ENCODE results near the gene CEMIP. TPM values are rescaled to one million over a fixed set of nuclear protein-coding genes. Genes with fewer than 3 reads are reported as not detected.

CEMIP gene
- polyA plus RNA-seq, 1 of the 3 experiments (the other 2 are of a cell fraction) = 27.8 TPM

DNA sequence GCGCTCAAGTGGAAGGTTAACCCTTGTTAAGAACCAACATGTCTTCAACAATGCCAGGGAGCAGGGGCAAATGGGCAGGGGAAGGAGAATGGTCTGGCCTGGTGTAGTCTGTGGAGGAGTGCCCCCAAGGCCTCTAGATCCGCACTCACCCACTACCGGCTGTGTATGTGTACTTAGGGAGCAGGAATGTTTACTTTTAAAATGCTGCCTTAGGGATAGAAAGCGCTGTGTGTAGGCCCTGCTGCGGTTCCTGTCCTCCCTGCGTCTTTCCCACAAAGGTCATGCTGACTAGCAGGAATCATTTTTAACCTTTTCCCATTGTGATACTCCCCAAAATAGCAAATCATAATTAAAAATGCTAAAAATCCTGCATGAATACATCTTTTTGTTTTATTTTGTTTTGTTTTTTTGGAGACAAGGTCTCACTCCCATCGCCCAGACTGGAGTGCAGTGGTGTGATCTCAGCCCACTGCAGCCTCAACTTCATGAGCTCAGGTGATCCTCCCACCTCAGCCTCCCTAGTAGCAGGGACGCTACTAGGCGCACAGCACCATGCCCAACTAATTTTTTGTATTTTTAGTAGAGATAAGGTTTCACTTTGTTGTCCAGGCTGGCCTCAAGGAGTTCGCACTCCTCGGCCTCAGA is 35.9 kb upstream of the CEMIP start (continued):
- TF ChIP-seq, protein P1, sequence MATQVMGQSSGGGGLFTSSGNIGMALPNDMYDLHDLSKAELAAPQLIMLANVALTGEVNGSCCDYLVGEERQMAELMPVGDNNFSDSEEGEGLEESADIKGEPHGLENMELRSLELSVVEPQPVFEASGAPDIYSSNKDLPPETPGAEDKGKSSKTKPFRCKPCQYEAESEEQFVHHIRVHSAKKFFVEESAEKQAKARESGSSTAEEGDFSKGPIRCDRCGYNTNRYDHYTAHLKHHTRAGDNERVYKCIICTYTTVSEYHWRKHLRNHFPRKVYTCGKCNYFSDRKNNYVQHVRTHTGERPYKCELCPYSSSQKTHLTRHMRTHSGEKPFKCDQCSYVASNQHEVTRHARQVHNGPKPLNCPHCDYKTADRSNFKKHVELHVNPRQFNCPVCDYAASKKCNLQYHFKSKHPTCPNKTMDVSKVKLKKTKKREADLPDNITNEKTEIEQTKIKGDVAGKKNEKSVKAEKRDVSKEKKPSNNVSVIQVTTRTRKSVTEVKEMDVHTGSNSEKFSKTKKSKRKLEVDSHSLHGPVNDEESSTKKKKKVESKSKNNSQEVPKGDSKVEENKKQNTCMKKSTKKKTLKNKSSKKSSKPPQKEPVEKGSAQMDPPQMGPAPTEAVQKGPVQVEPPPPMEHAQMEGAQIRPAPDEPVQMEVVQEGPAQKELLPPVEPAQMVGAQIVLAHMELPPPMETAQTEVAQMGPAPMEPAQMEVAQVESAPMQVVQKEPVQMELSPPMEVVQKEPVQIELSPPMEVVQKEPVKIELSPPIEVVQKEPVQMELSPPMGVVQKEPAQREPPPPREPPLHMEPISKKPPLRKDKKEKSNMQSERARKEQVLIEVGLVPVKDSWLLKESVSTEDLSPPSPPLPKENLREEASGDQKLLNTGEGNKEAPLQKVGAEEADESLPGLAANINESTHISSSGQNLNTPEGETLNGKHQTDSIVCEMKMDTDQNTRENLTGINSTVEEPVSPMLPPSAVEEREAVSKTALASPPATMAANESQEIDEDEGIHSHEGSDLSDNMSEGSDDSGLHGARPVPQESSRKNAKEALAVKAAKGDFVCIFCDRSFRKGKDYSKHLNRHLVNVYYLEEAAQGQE (IDR thresholded peaks at IDR 0.05; ENCODE audit: low read depth, low read length) = no peak
- TF ChIP-seq TEAD4 (IDR thresholded peaks at IDR 0.05; ENCODE audit: borderline replicate concordance, insufficient read depth) = no peak

GRCh38 chr15:80744415-80744814 is 34.8 kb upstream of the CEMIP start:
- H3K4me3 ChIP-seq (ENCODE audit: low read depth in 2 of 2, low read length in 1 of 2) = no peak overlapping the region
- H3K79me2 ChIP-seq (ENCODE audit: insufficient read depth) = peaks cover 17% of the 10 kb centered on the region
- no peaks in the 10 kb centered on the region for H4K20me1 ChIP-seq (ENCODE audit: insufficient read depth)
- H3K9me3 ChIP-seq = no peaks in the 10 kb centered on the region
- 0 out of 4 replicates have a peak, but pooled peaks cover 0 to 4% of the 10 kb centered on the region in 2 experiments for H3K4me1 ChIP-seq (ENCODE audit: control insufficient read depth in 1 of 2, insufficient read depth in 2 of 2, low read depth in 1 of 2, low read length in 1 of 2)
- WGBS (ENCODE audit: low lambda C conversion rate) = 91% methylated on average over 6 of the region's 6 CpGs
- no peak for TF ChIP-seq TEAD4 (IDR thresholded peaks at IDR 0.05; ENCODE audit: borderline replicate concordance, insufficient read depth)
- TF ChIP-seq SIN3A (IDR thresholded peaks at IDR 0.05; ENCODE audit: borderline replicate concordance, low read depth, low read length) = no peak
- DNase-seq = no peak
- H3F3A ChIP-seq (replicated peaks; ENCODE audit: insufficient read depth) = peaks cover 4% of the 10 kb centered on the region
- CTCF ChIA-PET = interaction anchor here (2.1 kb wide), 1 partner anchor 32 kb away, joined by 5 read pairs; no protein-coding TSS in a partner anchor
- no peak overlapping the region for H3K9ac ChIP-seq
- H3K36me3 ChIP-seq (replicated peaks in 1 of 2; ENCODE audit: control insufficient read depth in 1 of 2, insufficient read depth in 2 of 2, low read length in 1 of 2) = peaks cover 0 to under 1% of the 10 kb centered on the region in 2 experiments
- H3K27me3 ChIP-seq (ENCODE audit: insufficient read depth) = no peaks in the 10 kb centered on the region
- POLR2A ChIA-PET = interaction anchor here (0.5 kb wide), 1 partner anchor 308 kb away, joined by 3 read pairs; no protein-coding TSS in a partner anchor
- no peak overlapping the region for H2AFZ ChIP-seq (ENCODE audit: low read depth)
- H3K4me2 ChIP-seq = no peak overlapping the region
- H3K27ac ChIP-seq (ENCODE audit: low read depth in 2 of 2, low read length in 1 of 2) = peak overlapping the region in 1 of 2 experiments; percentile 25; a peak in 3 of 4 replicates
- no peaks in the 10 kb centered on the region for H3K9me2 ChIP-seq

- peaks cover 0 to 4% of the 10 kb centered on the region in 2 experiments for H3K36me3 ChIP-seq (replicated peaks in 1 of 2; ENCODE audit: control insufficient read depth in 1 of 2, insufficient read depth in 2 of 2, low read length in 1 of 2)
- no peak overlapping the region for H3K9ac ChIP-seq
- ChIA-PET CTCF (interaction anchor here (2.1 kb wide), 1 partner anchor 32 kb away, joined by 5 read pairs; no protein-coding TSS in a partner anchor), POLR2A (interaction anchor here (0.5 kb wide), 1 partner anchor 308 kb away, joined by 3 read pairs; no protein-coding TSS in a partner anchor)
- H3K4me3 ChIP-seq (ENCODE audit: low read depth in 2 of 2, low read length in 1 of 2) = no peak overlapping the region
- H3K27ac ChIP-seq (ENCODE audit: low read depth in 2 of 2, low read length in 1 of 2) = peak overlapping the region in 1 of 2 experiments; percentile 25; a peak in 3 of 4 replicates
- no peaks in the 10 kb centered on the region for H4K20me1 ChIP-seq (ENCODE audit: insufficient read depth)
- peaks cover 4% of the 10 kb centered on the region for H3F3A ChIP-seq (replicated peaks; ENCODE audit: insufficient read depth)
- H3K79me2 ChIP-seq (ENCODE audit: insufficient read depth) = peaks cover 17% of the 10 kb centered on the region
- 0 out of 4 replicates have a peak, but pooled peaks cover 0 to 4% of the 10 kb centered on the region in 2 experiments for H3K4me1 ChIP-seq (ENCODE audit: control insufficient read depth in 1 of 2, insufficient read depth in 2 of 2, low read depth in 1 of 2, low read length in 1 of 2)
- H3K4me2 ChIP-seq = no peak overlapping the region
- H3K27me3 ChIP-seq (ENCODE audit: insufficient read depth) = no peaks in the 10 kb centered on the region
- TF ChIP-seq RFX5 (IDR thresholded peaks at IDR 0.05; ENCODE audit: low read length) = no peak
- TF ChIP-seq MEF2A (IDR thresholded peaks at IDR 0.05; ENCODE audit: borderline replicate concordance, low read depth) = peak; percentile 56; the same call in 1 of the 2 replicates
- TF ChIP-seq FOXJ3 (CRISPR knock-in tag; IDR thresholded peaks at IDR 0.05) = no peak
- no peak for TF ChIP-seq ZBTB33 (IDR thresholded peaks at IDR 0.05; ENCODE audit: borderline replicate concordance, low read depth)
- no peak for DNase-seq
- no peak overlapping the region for H2AFZ ChIP-seq (ENCODE audit: low read depth)
- no peaks in the 10 kb centered on the region for H3K9me2 ChIP-seq
- H3K9me3 ChIP-seq = no peaks in the 10 kb centered on the region
- WGBS (ENCODE audit: low lambda C conversion rate) = 11% methylated on average over 1 of the region's 1 CpG
Measured at GRCh38 chr15:80744826-80745225, 34.3 kb upstream of the CEMIP start.
